ENCODE results near the gene ENPEP. TPM values are rescaled to one million over a fixed set of nuclear protein-coding genes. Genes with fewer than 3 reads are reported as not detected.

ENPEP gene
- total and polyA plus RNA-seq, 9 of the 15 experiments (the other 6 are each of a cell fraction or from before 2014, with no cell fraction given) = 0.01 TPM; not detected in 7

GRCh38 chr4:110550260-110550659 is 74.3 kb downstream of the ENPEP start (continued):
- TF ChIP-seq ATF3 (IDR thresholded peaks at IDR 0.05) (no peak), ATF3 (CRISPR knock-in tag; conservative IDR thresholded peaks at IDR 0.05) (no peak), ZFX (CRISPR knock-in tag; IDR thresholded peaks at IDR 0.05) (no peak), SRSF1 (IDR thresholded peaks at IDR 0.05; ENCODE audit: low read depth, low read length) (no peak), THRAP3 (IDR thresholded peaks at IDR 0.05; ENCODE audit: borderline replicate concordance) (no peak), NR3C1 (CRISPR knock-in tag; IDR thresholded peaks at IDR 0.05) (no peak), MEIS2 (IDR thresholded peaks at IDR 0.05; ENCODE audit: partially characterized antibody) (no peak), BHLHE40 (IDR thresholded peaks at IDR 0.05; ENCODE audit: low read length) (no peak), ZBTB7A (IDR thresholded peaks at IDR 0.05; ENCODE audit: borderline replicate concordance, control insufficient read depth, low read depth, low read length) (no peak)
- TF ChIP-seq, protein P1, sequence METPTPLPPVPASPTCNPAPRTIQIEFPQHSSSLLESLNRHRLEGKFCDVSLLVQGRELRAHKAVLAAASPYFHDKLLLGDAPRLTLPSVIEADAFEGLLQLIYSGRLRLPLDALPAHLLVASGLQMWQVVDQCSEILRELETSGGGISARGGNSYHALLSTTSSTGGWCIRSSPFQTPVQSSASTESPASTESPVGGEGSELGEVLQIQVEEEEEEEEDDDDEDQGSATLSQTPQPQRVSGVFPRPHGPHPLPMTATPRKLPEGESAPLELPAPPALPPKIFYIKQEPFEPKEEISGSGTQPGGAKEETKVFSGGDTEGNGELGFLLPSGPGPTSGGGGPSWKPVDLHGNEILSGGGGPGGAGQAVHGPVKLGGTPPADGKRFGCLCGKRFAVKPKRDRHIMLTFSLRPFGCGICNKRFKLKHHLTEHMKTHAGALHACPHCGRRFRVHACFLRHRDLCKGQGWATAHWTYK (CRISPR knock-in tag; IDR thresholded peaks at IDR 0.05) = no peak
- TF ChIP-seq, protein P2, sequence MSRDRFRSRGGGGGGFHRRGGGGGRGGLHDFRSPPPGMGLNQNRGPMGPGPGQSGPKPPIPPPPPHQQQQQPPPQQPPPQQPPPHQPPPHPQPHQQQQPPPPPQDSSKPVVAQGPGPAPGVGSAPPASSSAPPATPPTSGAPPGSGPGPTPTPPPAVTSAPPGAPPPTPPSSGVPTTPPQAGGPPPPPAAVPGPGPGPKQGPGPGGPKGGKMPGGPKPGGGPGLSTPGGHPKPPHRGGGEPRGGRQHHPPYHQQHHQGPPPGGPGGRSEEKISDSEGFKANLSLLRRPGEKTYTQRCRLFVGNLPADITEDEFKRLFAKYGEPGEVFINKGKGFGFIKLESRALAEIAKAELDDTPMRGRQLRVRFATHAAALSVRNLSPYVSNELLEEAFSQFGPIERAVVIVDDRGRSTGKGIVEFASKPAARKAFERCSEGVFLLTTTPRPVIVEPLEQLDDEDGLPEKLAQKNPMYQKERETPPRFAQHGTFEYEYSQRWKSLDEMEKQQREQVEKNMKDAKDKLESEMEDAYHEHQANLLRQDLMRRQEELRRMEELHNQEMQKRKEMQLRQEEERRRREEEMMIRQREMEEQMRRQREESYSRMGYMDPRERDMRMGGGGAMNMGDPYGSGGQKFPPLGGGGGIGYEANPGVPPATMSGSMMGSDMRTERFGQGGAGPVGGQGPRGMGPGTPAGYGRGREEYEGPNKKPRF (IDR thresholded peaks at IDR 0.05; ENCODE audit: low read depth, low read length) = no peak
- TF ChIP-seq, protein P3, sequence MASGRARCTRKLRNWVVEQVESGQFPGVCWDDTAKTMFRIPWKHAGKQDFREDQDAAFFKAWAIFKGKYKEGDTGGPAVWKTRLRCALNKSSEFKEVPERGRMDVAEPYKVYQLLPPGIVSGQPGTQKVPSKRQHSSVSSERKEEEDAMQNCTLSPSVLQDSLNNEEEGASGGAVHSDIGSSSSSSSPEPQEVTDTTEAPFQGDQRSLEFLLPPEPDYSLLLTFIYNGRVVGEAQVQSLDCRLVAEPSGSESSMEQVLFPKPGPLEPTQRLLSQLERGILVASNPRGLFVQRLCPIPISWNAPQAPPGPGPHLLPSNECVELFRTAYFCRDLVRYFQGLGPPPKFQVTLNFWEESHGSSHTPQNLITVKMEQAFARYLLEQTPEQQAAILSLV (tag; IDR thresholded peaks at IDR 0.05) = no peak

Measured in K562 (cell line).